Astrocyte (in vitro differentiated cells and primary cell): Measurements from ENCODE around the gene TNFRSF19. TPM values are rescaled to one million over a fixed set of nuclear protein-coding genes. Genes with fewer than 3 reads are reported as not detected.
A peak's percentile ranks its signal among the peaks of the same experiment; 100 is the strongest.

Source experiments
- DNase-seq: peaks from one replicate; pipeline ENCODE4 v3.0.0-alpha.2; 2010; ENCODE audit warnings: low read depth
- FAIRE-seq: peaks from 2 replicates; lab custom pipeline; 2011; peaks lifted over from hg19 to GRCh38; lab: Jason Lieb, UNC
- H2AFZ ChIP-seq: 2 replicates; pipeline ENCODE4 v1.6.0; 2012; ENCODE audit warnings: low read depth, low read length, inconsistent platforms
- H3K27ac ChIP-seq: 2 replicates; pipeline ENCODE4 v1.5.1; 2011; ENCODE audit warnings: low read depth, low read length, inconsistent platforms
- H3K27me3 ChIP-seq: 2 replicates; pipeline ENCODE4 v1.6.0; 2011; ENCODE audit warnings: low read length, inconsistent platforms; ENCODE audit not compliant: insufficient read depth
- H3K36me3 ChIP-seq: 2 replicates; pipeline ENCODE4 v1.5.1; 2011; ENCODE audit warnings: low read length, inconsistent platforms; ENCODE audit not compliant: insufficient read depth
- H3K4me1 ChIP-seq: 2 replicates; pipeline ENCODE4 v1.5.1; 2011; ENCODE audit warnings: low read length, inconsistent platforms; ENCODE audit not compliant: insufficient read depth
- H3K4me2 ChIP-seq: 2 replicates; pipeline ENCODE4 v1.6.0; 2012; ENCODE audit warnings: low read length, inconsistent platforms
- H3K4me3 ChIP-seq: 2 replicates; pipeline ENCODE4 v1.5.1; 2011; ENCODE audit warnings: low read depth, mild to moderate bottlenecking, low read length, inconsistent platforms; ENCODE audit not compliant: insufficient read depth
- H3K79me2 ChIP-seq: 2 replicates; pipeline ENCODE4 v1.6.0; 2012; ENCODE audit warnings: mild to moderate bottlenecking, low read length, inconsistent platforms; ENCODE audit not compliant: insufficient read depth
- H3K9ac ChIP-seq: 2 replicates; pipeline ENCODE4 v1.6.0; 2012; ENCODE audit warnings: mild to moderate bottlenecking, low read length, inconsistent platforms
- H3K9me3 ChIP-seq: 2 replicates; pipeline ENCODE4 v1.5.1; 2012; ENCODE audit warnings: low read depth, mild to moderate bottlenecking, low read length, inconsistent platforms; ENCODE audit not compliant: insufficient read depth
- H4K20me1 ChIP-seq: 2 replicates; pipeline ENCODE4 v1.6.0; 2012; ENCODE audit warnings: low read length, inconsistent platforms; ENCODE audit not compliant: insufficient read depth
- H3K27ac Mint-ChIP-seq: one replicate; pipeline ENCODE4 v1.8.0; 2021; ENCODE audit warnings: mild to moderate bottlenecking, mixed read lengths; ENCODE audit not compliant: unreplicated experiment
- H3K27me3 Mint-ChIP-seq: one replicate; pipeline ENCODE4 v1.8.0; 2021; ENCODE audit warnings: low read depth, mixed read lengths; ENCODE audit not compliant: unreplicated experiment
- H3K36me3 Mint-ChIP-seq: one replicate; pipeline ENCODE4 v1.8.0; 2021; ENCODE audit warnings: low read depth, mixed read lengths; ENCODE audit not compliant: unreplicated experiment
- H3K4me1 Mint-ChIP-seq: one replicate; pipeline ENCODE4 v1.8.0; 2021; ENCODE audit warnings: low read depth, mixed read lengths; ENCODE audit not compliant: unreplicated experiment
- H3K4me3 Mint-ChIP-seq: one replicate; pipeline ENCODE4 v1.8.0; 2021; ENCODE audit warnings: mild to moderate bottlenecking, moderate library complexity, mixed read lengths; ENCODE audit not compliant: unreplicated experiment
- H3K9me3 Mint-ChIP-seq: one replicate; pipeline ENCODE4 v1.8.0; 2021; ENCODE audit warnings: mild to moderate bottlenecking, mixed read lengths; ENCODE audit not compliant: unreplicated experiment
- EZH2 ChIP-seq: IDR thresholded peaks from 2 replicates; pipeline ENCODE4 v1.6.1; 2012; ENCODE audit warnings: mild to moderate bottlenecking, low read length, inconsistent platforms; ENCODE audit not compliant: insufficient read depth
- total RNA-seq: library from RNA; stranded (reverse); gene quantifications from 2 replicates; pipeline ENCODE4 v1.2.1, GENCODE V29; 2021
- TF ChIP-seq, protein P1 (sequence below): IDR thresholded peaks from 2 replicates; pipeline ENCODE4 v1.5.1; 2011; ENCODE audit warnings: low read depth, mild to moderate bottlenecking, inconsistent platforms, low read length, moderate library complexity; ENCODE audit not compliant: insufficient read depth

The TNFRSF19 gene
- total RNA-seq, 1 donor from 2014 or later, result 27.8 TPM

DNA sequence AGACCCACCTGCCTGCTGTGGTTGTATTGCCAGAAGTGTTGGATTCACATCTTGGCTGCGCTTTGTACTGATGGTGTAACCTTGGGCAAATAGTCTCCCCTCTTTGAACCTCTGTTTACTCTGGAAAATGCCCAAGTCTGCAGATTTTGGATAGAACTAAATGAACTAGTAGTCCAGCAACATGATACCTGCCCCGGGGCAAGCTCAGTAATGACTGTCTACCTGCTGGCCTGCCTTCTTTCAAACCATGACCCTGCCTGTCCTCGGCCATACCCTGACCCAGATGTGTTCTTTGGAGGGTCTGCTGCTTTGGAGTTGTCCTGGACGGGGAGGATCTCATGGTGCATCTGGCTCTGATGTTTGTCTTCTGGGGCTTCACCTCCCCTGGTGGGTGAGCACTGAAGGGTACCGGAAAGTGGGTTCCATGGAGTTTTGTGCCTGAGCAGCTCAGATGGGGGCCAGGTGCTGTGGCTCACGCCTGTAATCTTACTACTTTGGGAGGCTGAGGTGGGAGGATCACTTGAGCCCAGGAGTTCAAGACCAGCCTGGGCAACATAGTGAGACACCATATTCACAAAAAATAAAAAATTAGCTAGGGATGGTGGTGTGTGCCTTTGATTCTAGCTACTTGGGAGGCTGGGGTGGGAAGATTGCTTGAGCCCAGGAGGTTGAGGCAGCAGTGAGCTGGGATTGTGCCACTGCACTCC lies 59.5 kb downstream of the TNFRSF19 start:
- Histone ChIP-seq H4K20me1 (no peaks in the 10 kb centered on the region), H3K36me3 (peaks cover 15% of the 10 kb centered on the region), H3K9me3 (no peaks in the 10 kb centered on the region), H3K27ac (no peak overlapping the region), H3K79me2 (peaks cover 1% of the 10 kb centered on the region), H3K4me1 (peaks cover 11% of the 10 kb centered on the region), H3K4me3 (no peak overlapping the region), H3K9ac (no peak overlapping the region), H3K27me3 (no peaks in the 10 kb centered on the region), H2AFZ (no peak overlapping the region), H3K4me2 (no peak overlapping the region)
- H3K27ac Mint-ChIP-seq, result no peak overlapping the region
- no peaks in the 10 kb centered on the region for H3K27me3 Mint-ChIP-seq
- DNase-seq (no peak), FAIRE-seq (no peak)
- TF ChIP-seq, protein P1, sequence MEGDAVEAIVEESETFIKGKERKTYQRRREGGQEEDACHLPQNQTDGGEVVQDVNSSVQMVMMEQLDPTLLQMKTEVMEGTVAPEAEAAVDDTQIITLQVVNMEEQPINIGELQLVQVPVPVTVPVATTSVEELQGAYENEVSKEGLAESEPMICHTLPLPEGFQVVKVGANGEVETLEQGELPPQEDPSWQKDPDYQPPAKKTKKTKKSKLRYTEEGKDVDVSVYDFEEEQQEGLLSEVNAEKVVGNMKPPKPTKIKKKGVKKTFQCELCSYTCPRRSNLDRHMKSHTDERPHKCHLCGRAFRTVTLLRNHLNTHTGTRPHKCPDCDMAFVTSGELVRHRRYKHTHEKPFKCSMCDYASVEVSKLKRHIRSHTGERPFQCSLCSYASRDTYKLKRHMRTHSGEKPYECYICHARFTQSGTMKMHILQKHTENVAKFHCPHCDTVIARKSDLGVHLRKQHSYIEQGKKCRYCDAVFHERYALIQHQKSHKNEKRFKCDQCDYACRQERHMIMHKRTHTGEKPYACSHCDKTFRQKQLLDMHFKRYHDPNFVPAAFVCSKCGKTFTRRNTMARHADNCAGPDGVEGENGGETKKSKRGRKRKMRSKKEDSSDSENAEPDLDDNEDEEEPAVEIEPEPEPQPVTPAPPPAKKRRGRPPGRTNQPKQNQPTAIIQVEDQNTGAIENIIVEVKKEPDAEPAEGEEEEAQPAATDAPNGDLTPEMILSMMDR, result no peak
- no peak for TF ChIP-seq EZH2
- H3K4me1 Mint-ChIP-seq, result peaks cover 15% of the 10 kb centered on the region
- H3K36me3 Mint-ChIP-seq, result peaks cover 26% of the 10 kb centered on the region
- no peaks in the 10 kb centered on the region for H3K9me3 Mint-ChIP-seq
- no peak overlapping the region for H3K4me3 Mint-ChIP-seq

DNA sequence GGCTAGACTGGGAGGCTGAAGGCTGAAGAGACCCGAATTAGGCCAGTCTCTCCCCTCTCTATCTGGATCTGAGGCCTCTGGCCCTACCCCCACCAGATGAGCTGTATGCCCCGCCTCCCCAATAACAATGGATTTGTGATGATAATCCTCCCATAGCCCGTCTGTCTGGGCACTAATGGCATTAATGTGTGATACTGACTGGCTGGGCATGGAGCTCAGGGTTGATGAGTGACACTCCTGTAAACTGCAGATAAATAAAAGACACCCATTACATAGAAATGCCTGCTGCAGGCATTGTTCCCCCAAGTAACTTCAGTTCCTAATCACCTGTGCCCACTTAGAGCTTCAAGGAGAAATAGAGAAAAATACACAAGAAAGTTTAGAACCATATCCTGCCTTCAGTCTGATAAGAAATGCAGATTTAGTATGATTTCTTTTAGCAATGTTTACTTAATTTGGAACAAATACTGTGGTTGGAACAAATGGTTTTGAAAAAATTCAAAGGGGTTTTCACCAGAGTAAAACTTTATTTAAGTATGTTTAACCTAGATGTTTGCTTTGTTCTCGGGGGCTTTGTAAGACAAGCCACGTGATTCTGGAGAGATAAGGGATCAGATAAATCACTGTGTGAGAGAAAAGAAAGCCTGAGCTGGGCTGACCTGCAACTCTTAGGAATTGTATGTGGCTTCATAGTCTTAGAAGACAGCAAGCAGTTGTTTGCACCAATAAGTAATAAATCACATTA lies 60.3 kb downstream of the TNFRSF19 start:
- no peak overlapping the region for H2AFZ ChIP-seq
- H3K27me3 ChIP-seq, result no peaks in the 10 kb centered on the region
- FAIRE-seq (no peak), DNase-seq (peak; percentile 56)
- H3K9ac ChIP-seq, result peak overlapping the region; percentile 30
- no peaks in the 10 kb centered on the region for H3K9me3 Mint-ChIP-seq
- H3K36me3 ChIP-seq, result peaks cover 15% of the 10 kb centered on the region
- TF ChIP-seq EZH2, result no peak
- TF ChIP-seq, protein P1, result no peak
- H3K9me3 ChIP-seq, result no peaks in the 10 kb centered on the region
- peaks cover 3% of the 10 kb centered on the region for H3K79me2 ChIP-seq
- H3K4me1 ChIP-seq, result peaks cover 11% of the 10 kb centered on the region
- H3K27ac ChIP-seq, result no peak overlapping the region
- no peak overlapping the region for H3K27ac Mint-ChIP-seq
- H4K20me1 ChIP-seq, result no peaks in the 10 kb centered on the region
- no peaks in the 10 kb centered on the region for H3K27me3 Mint-ChIP-seq
- peak overlapping the region; percentile 3 for H3K4me2 ChIP-seq
- H3K4me1 Mint-ChIP-seq, result peaks cover 15% of the 10 kb centered on the region
- H3K4me3 ChIP-seq, result no peak overlapping the region
- H3K36me3 Mint-ChIP-seq, result peaks cover 26% of the 10 kb centered on the region
- H3K4me3 Mint-ChIP-seq, result no peak overlapping the region
